Kidney capillary endothelial cell (primary cell): Measurements from ENCODE around the gene HOXC10.

Experiments used
- DNase-seq: peaks from one replicate; pipeline ENCODE4 v3.0.0-alpha.2; 2018; ENCODE audit warnings: low spot score

The HOXC10 gene

GRCh38 chr12:53992377-53992889 is 7.5 kb downstream of the HOXC10 start:
- no peak for DNase-seq

- no peak for DNase-seq
Measured at GRCh38 chr12:53993162-53994008, 8.4 kb downstream of the HOXC10 start.

GRCh38 chr12:53994009-53994263 is 9.0 kb downstream of the HOXC10 start:
- DNase-seq = no peak

- no peak for DNase-seq
Measured at GRCh38 chr12:53994264-53995001, 9.5 kb downstream of the HOXC10 start.

- DNase-seq = no peak
Measured at GRCh38 chr12:53995002-53995377, 10.0 kb downstream of the HOXC10 start.

- no peak for DNase-seq
Measured at GRCh38 chr12:53995378-53996239, 10.7 kb downstream of the HOXC10 start.

- no peak for DNase-seq
Measured at GRCh38 chr12:53996240-53997203, 11.6 kb downstream of the HOXC10 start.

- no peak for DNase-seq
Measured at GRCh38 chr12:53997204-53998109, 12.5 kb downstream of the HOXC10 start.

- no peak for DNase-seq
Measured at GRCh38 chr12:53998110-53998899, 13.4 kb downstream of the HOXC10 start.

- DNase-seq = no peak
Measured at GRCh38 chr12:53998900-53999236, 13.9 kb downstream of the HOXC10 start.

- no peak for DNase-seq
Measured at GRCh38 chr12:53999559-54000115, 14.7 kb downstream of the HOXC10 start.

- no peak for DNase-seq
Measured at GRCh38 chr12:54000116-54001114, 15.5 kb downstream of the HOXC10 start, which contains the start of gene HOXC9. Gene HOXC9 (plus strand): TSS chr12:54000161. CDS start chr12:54000189, 28 bp downstream.

- no peak for DNase-seq
Measured at GRCh38 chr12:54001283-54002187, 16.6 kb downstream of the HOXC10 start.

GRCh38 chr12:54002278-54002914 is 17.4 kb downstream of the HOXC10 start:
- no peak for DNase-seq

GRCh38 chr12:54002915-54003389 is 18.0 kb downstream of the HOXC10 start:
- no peak for DNase-seq

- DNase-seq = no peak
Measured at GRCh38 chr12:54003625-54004024, 18.7 kb downstream of the HOXC10 start.
